GM12892 (cell line): ENCODE data around the gene CSNK1D.
A peak's percentile ranks its signal among the peaks of the same experiment; 100 is the strongest.
"Not testable (repeated sequence)": the region's sequence is repeated elsewhere in the genome, so short reads cannot be mapped to it uniquely, and the experiment has no call there.

Source experiments
- DNase-seq: peaks from one replicate; pipeline ENCODE4 v3.0.0; 2011; ENCODE audit not compliant: insufficient read length
- FAIRE-seq: peaks from 2 replicates; lab custom pipeline; 2011; peaks lifted over from hg19 to GRCh38; lab: Jason Lieb, UNC
- POLR2A ChIP-seq: IDR thresholded peaks from 2 replicates; pipeline ENCODE4 v1.6.1; 2011; ENCODE audit warnings: low read depth, low read length, control low read depth
- POLR2AphosphoS5 ChIP-seq: IDR thresholded peaks from 2 replicates; pipeline ENCODE4 v1.6.1; 2011; ENCODE audit warnings: low read depth, low read length, control low read depth
- TAF1 ChIP-seq: IDR thresholded peaks from 2 replicates; pipeline ENCODE4 v1.6.1; 2011; ENCODE audit warnings: low read depth, mild to moderate bottlenecking, control low read depth, low read length, borderline replicate concordance

CSNK1D gene

DNA sequence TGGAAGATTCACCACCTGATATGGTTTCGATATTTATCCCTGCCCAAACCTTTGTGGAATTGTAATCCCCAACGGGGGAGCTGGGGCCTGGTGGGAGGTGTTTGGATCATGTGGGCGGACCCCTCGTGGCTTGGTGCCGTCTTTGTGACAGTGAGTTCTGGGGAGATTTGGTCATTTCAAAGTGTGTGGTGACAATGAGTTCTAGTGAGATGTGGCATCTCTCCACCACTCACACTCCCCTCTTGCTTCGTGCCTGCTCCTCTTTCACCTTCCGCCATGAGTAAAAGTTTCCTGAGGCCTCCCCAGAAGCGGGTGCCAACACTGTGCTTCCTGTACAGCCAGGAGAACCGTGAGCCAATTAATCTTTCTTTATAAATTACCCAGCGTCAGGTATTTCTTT is 70.5 kb downstream of the CSNK1D start:
- FAIRE-seq (no peak), DNase-seq (no peak)
- TF ChIP-seq POLR2AphosphoS5, result no peak
- no peak for TF ChIP-seq POLR2A
- TF ChIP-seq TAF1, result no peak

DNA sequence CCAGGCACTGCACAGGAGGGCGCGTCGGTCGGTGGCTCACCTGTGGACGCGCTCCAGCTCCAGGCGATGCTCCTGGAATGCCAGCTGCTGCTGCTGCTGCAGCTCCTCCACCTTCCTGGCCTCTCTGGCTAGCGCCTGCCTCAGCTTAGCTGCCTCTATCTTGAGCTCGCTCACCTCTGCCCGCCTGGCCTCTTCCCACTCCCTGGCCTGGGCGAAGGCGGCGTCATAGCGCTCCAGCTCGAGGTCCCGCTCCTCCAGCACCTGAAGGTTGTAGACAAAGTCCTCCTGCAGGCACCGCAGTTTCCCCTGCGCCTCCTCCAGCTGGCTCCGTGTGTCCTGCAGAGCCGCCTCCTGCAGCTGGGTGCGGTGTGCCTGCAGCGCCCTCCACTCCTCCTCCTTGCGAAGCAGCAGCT is 72.0 kb downstream of the CSNK1D start:
- DNase-seq (no peak), FAIRE-seq (no peak)
- TF ChIP-seq POLR2A, result no peak
- TF ChIP-seq TAF1, result no peak
- TF ChIP-seq POLR2AphosphoS5, result no peak

GRCh38 chr17:82200743-82201497 is 72.6 kb downstream of the CSNK1D start:
- FAIRE-seq (no peak), DNase-seq (no peak)
- TF ChIP-seq POLR2AphosphoS5 (no peak), POLR2A (no peak), TAF1 (no peak)

- FAIRE-seq (no peak), DNase-seq (no peak)
- TF ChIP-seq TAF1 (no peak), POLR2AphosphoS5 (no peak), POLR2A (no peak)
These were observed 73.4 kb downstream of the CSNK1D start for GRCh38 chr17:82200135-82200534.

GRCh38 chr17:82199496-82199895 is 74.0 kb downstream of the CSNK1D start:
- no peak for DNase-seq
- TF ChIP-seq TAF1 (no peak), POLR2AphosphoS5 (no peak), POLR2A (no peak)
- no peak for FAIRE-seq

DNA sequence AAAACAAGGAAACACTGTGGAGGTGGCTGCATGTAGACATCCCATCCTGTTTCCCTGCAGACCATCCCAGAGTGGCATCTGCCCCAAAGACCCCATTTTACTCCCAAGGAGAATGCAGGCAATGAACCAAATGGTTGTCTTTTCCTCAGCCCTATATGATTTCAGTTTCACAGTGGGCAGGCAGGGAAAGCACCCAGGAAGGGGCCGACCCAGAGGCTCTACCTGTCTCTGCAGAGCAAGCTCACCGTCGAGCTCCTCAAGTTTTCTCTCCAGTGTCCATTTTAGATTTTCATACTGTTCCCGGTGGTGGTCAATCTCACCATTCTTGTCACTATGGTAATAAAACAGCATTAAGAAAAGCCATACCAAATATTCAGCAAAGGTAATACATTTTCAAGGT is 75.4 kb downstream of the CSNK1D start:
- TF ChIP-seq TAF1 (no peak), POLR2AphosphoS5 (no peak), POLR2A (no peak)
- peak; percentile 61 for FAIRE-seq
- DNase-seq, result no peak

- TF ChIP-seq TAF1 (no peak), POLR2AphosphoS5 (no peak), POLR2A (no peak)
- FAIRE-seq (no peak), DNase-seq (no peak)
These were observed 77.5 kb downstream of the CSNK1D start for GRCh38 chr17:82195675-82196672.

GRCh38 chr17:82194765-82195164 is 78.7 kb downstream of the CSNK1D start:
- TF ChIP-seq TAF1 (no peak), POLR2AphosphoS5 (no peak), POLR2A (no peak)
- DNase-seq, result no peak
- FAIRE-seq, result no peak

GRCh38 chr17:82193520-82194220 is 79.8 kb downstream of the CSNK1D start:
- FAIRE-seq (peak; percentile 81), DNase-seq (no peak)
- TF ChIP-seq POLR2A (no peak), TAF1 (no peak), POLR2AphosphoS5 (no peak)

GRCh38 chr17:82193050-82193449 is 80.5 kb downstream of the CSNK1D start:
- FAIRE-seq, DNase-seq: not testable (repeated sequence)
